Stimulated activated naive B cell treated with anti-CD40 and anti-IgM and Interleukin-4, amounts not matched to agents 10 μg/mL and 1 μg/mL and 100 μg/mL, for 72 hours (primary cell): ENCODE measurements around the gene AKAP7.

Experiments used
- ATAC-seq, 2 donors: fragments of 150-1000 bp; cut with Tn5 transposase; replicated peaks; 2 replicates each; pipeline ENCODE4 v1.10.0; 2021; ENCODE audit warnings: moderate library complexity in 1 of 2
- DNase-seq: peaks from one replicate; pipeline ENCODE4 v3.0.0; 2021
- H3K27ac Mint-ChIP-seq: one replicate; pipeline ENCODE4 v1.8.0; 2022; ENCODE audit warnings: mild to moderate bottlenecking, mixed read lengths
- H3K27me3 Mint-ChIP-seq, 2 donors: one replicate each; pipeline ENCODE4 v1.8.0; 2022; ENCODE audit warnings: mixed read lengths in 2 of 2
- H3K36me3 Mint-ChIP-seq, 2 donors: one replicate each; pipeline ENCODE4 v1.8.0; 2022; ENCODE audit warnings: mixed read lengths in 2 of 2, mild to moderate bottlenecking in 1 of 2
- H3K4me1 Mint-ChIP-seq, 2 donors: one replicate each; pipeline ENCODE4 v1.8.0; 2022; ENCODE audit warnings: mixed read lengths in 2 of 2, mild to moderate bottlenecking in 1 of 2
- H3K4me3 Mint-ChIP-seq, 2 donors: one replicate each; pipeline ENCODE4 v1.8.0; 2022; ENCODE audit warnings: mild to moderate bottlenecking in 2 of 2, mixed read lengths in 2 of 2, moderate library complexity in 1 of 2
- H3K9me3 Mint-ChIP-seq, 2 donors: one replicate each; pipeline ENCODE4 v1.8.0; 2022; ENCODE audit warnings: mixed read lengths in 2 of 2, mild to moderate bottlenecking in 1 of 2

AKAP7 gene

DNA sequence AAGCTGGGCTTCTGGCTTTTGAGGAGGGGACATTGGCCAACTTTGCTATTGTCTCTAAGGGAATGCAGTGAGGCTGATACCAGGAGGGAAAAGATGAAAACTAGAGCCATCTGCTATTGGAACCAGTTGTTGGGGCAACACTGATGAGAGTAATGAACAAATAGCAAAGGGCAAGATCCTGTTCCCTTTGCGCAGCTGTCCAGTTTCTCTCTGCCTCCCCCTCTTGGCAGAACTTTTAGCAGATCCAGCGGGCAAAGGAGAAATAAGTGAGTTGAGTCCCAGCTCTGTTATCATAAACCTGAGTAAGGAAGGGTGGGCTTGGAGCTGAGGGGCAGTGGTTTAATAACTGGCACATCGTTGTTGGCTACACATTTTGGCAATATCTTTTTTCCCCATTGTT is 126.8 kb downstream of the AKAP7 start:
- Mint-ChIP-seq H3K36me3 (peaks cover 5 to 17% of the 10 kb centered on the region in 2 donors), H3K27me3 (no peaks in the 10 kb centered on the region), H3K4me3 (no peak overlapping the region), H3K9me3 (peaks cover 7% of the 10 kb centered on the region in 2 donors), H3K27ac (no peak overlapping the region), H3K4me1 (peaks cover 0 to 2% of the 10 kb centered on the region in 2 donors)
- DNase-seq (no peak), ATAC-seq (no peak)

DNA sequence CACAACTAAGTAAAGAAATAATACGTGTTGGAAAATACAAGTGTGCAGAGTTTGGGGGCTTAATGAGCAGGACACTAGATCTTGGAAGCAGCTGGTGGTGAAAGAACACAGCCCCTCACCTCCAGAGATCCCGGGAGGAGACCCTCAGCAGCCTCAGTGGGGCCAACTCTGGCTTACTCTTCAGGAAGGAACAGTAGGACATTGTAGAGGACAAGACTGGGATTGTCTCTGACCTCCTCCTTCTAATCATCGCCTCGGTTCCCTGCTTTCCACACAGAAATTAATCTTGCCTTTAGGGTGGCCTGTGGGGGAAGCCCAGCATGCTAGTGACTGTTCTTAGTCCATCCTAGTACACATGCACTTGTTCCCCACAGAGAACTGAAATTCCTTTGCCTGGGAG is 130.7 kb downstream of the AKAP7 start:
- H3K4me1 Mint-ChIP-seq: peaks cover 0 to 2% of the 10 kb centered on the region in 2 donors
- no peak for ATAC-seq
- peaks cover 4% of the 10 kb centered on the region in 2 donors for H3K9me3 Mint-ChIP-seq

DNA sequence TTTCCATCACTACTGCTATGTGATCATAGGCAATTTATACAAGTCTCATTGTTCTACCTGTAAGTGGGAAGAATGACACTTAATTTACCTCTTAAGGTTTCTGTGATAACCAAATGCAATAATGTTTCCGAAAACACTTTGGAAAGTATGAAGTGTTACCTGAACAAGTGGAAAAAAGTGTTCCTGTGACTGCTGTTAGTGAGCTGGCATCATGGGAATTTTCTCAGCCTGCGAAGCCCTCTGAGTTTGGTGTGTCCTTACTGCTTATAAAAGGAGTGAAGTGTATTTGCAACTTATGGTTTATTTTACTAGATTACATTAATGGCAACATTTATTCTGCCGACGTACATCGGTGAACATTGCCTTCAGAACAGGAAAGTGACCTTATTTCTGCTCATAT is 133.0 kb downstream of the AKAP7 start:
- peaks cover 0 to 2% of the 10 kb centered on the region in 2 donors for H3K4me1 Mint-ChIP-seq
- no peak overlapping the region for H3K4me3 Mint-ChIP-seq
- H3K27ac Mint-ChIP-seq: no peak overlapping the region
- H3K27me3 Mint-ChIP-seq: no peaks in the 10 kb centered on the region
- DNase-seq: no peak
- H3K9me3 Mint-ChIP-seq: peaks cover 0 to 2% of the 10 kb centered on the region in 2 donors
- H3K36me3 Mint-ChIP-seq: peaks cover 2 to 11% of the 10 kb centered on the region in 2 donors
- no peak for ATAC-seq

More for the DNA sequence above, 130.7 kb downstream of the AKAP7 start:
- Mint-ChIP-seq H3K4me3 (no peak overlapping the region), H3K27me3 (no peaks in the 10 kb centered on the region), H3K27ac (no peak overlapping the region), H3K36me3 (peaks cover 2 to 13% of the 10 kb centered on the region in 2 donors)
- no peak for DNase-seq

DNA sequence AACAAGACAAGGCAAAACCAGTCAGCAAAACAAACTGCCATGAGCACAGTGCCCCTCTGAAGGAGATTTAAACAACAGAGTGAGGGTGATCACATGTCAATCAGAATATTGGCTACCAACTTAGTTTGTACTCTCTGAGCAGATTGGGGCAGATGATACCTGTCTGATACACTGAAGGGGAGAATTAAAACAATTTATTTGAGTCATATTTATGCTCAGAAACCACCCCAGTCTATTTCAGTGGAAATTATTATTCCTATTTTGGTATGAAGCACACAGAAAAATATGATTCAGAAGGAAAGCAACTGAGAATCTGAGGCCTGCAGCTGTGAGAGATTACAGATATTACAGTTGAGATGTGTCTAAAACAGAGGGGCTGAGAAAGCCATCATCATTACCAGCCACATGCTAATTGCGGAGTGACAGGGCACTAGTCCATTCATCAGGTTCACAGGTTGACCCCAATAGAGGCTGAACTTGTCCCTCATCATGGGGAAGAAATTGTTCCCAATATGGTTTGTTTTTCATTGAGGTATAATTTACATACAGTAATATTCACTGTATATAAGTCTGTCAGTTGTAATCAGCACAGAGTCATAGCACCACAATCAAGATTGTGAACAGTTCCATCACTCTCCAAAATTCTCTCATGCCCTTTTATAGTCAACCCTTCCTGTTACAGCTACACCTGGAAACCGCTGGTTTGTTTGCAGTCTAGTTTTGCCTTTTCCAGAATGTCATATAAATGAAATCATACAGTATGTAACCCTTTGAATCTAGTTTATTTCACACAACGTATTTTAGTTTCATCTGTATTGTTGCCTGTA is 134.5 kb downstream of the AKAP7 start:
- ATAC-seq: no peak
- Mint-ChIP-seq H3K4me3 (no peak overlapping the region), H3K4me1 (peaks cover 0 to 2% of the 10 kb centered on the region in 2 donors), H3K27ac (no peak overlapping the region), H3K27me3 (no peaks in the 10 kb centered on the region), H3K36me3 (peaks cover 2 to 13% of the 10 kb centered on the region in 2 donors), H3K9me3 (peaks cover 0 to 2% of the 10 kb centered on the region in 2 donors)
- DNase-seq: no peak

DNA sequence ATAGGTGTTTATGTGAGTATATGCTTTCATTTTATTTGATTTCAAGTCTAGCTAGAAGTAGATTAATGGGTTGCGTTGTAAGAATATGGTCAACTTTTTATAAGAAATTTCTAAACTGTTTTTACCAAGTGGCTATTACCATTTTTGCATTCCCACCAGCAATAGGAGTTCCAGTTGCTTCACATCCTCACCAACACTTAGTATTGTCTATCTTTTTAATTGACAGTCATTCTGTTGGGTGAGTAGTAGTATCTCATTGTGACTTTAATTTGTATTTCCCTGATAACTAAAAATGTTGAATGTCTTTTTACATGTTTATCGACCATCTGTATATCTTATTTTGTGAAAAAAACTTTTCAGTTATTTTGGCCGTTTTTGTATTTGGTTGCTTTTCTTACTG is 135.3 kb downstream of the AKAP7 start:
- Mint-ChIP-seq H3K27ac (no peak overlapping the region), H3K4me1 (peaks cover 0 to 2% of the 10 kb centered on the region in 2 donors), H3K9me3 (peaks cover 0 to 2% of the 10 kb centered on the region in 2 donors), H3K36me3 (peaks cover 2 to 13% of the 10 kb centered on the region in 2 donors), H3K4me3 (no peak overlapping the region), H3K27me3 (no peaks in the 10 kb centered on the region)
- no peak for ATAC-seq
- DNase-seq: no peak

DNA sequence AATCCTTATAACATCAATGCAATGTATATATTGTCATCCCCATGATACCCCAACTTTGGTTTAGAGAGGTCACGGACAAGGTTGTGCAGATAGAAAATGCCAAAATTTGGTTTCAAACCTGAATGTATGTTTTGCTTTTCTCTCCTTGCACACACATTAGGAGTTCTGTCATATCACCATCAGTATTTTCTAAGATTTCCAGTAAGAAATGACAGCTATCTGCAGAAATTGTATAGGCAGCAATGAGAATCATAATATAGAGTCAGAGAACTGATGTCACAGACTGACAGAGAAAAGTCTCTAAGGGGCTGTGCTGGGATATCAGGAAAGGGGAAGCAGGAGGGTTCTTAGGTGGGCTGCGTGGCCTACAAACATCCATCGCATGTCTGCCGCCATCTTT is 140.0 kb downstream of the AKAP7 start:
- Mint-ChIP-seq H3K27me3 (no peaks in the 10 kb centered on the region), H3K9me3 (peaks cover 7 to 8% of the 10 kb centered on the region in 2 donors), H3K4me1 (peaks cover 1 to 2% of the 10 kb centered on the region in 2 donors), H3K27ac (no peak overlapping the region), H3K36me3 (peaks cover 7 to 22% of the 10 kb centered on the region in 2 donors), H3K4me3 (no peak overlapping the region)
- ATAC-seq (no peak), DNase-seq (no peak)

DNA sequence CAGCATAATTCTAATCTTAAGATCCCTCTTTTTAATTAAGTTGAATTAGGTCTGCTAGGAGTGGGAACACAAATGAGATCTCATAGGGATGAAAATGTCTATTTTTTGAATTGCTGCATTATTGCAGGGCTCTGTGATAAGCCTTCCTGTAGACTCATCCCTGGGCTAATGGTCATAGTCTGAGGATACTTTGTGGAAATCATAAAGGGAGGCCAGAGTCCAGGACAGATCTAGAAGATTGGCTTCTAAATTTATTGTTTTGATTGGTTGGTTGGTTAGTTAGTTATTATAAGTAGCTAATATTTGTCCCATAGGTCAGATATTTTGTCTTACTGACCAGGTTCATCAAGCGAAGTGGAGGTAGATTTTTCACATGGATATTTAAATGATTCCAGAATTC is 142.3 kb downstream of the AKAP7 start:
- no peak overlapping the region for H3K4me3 Mint-ChIP-seq
- peaks cover 13 to 18% of the 10 kb centered on the region in 2 donors for H3K4me1 Mint-ChIP-seq
- H3K27ac Mint-ChIP-seq: no peak overlapping the region
- DNase-seq (no peak), ATAC-seq (no peak)
- H3K36me3 Mint-ChIP-seq: peaks cover 4 to 18% of the 10 kb centered on the region in 2 donors
- H3K9me3 Mint-ChIP-seq: peaks cover 4 to 8% of the 10 kb centered on the region in 2 donors
- H3K27me3 Mint-ChIP-seq: no peaks in the 10 kb centered on the region

DNA sequence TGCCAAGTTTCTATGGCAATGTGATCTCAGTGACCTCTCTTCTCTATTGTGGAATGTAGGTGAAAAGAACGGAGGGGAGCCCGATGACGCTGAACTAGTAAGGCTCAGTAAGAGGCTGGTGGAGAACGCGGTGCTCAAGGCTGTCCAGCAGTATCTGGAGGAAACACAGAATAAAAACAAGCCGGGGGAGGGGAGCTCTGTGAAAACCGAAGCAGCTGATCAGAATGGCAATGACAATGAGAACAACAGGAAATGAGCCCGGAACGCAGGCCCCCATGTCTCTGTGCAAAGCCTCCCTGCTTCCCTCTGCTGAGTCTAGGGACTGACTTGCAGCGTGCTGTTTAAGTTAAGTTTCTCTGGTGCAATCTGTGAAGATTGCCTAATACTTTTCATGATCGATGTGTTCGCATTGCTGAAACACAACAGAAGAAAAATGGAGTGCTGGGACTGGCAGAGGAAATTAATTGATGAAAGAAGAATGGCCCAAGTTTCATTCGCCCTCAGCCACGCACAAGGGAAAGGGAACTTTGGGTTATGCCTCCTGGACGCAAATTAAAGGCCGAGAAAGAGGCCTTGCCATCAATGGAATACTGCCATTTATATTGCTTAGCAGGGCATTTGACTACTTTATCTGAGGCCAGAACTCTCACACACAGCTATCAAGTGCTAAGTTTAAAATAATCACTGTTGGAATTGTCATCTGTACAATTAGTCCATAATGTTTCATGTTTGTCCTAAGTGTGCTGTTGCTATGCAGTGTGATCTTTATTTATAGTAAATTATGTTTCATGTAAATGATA is 146.4 kb downstream of the AKAP7 start:
- H3K4me1 Mint-ChIP-seq: peaks cover 13 to 18% of the 10 kb centered on the region in 2 donors
- DNase-seq: peak; percentile 13
- peak overlapping the region; percentile 79 to 81 for H3K4me3 Mint-ChIP-seq
- H3K27me3 Mint-ChIP-seq: no peaks in the 10 kb centered on the region
- peak overlapping the region; percentile 88 for H3K27ac Mint-ChIP-seq
- H3K36me3 Mint-ChIP-seq: peaks cover 4 to 9% of the 10 kb centered on the region in 2 donors
- H3K9me3 Mint-ChIP-seq: peaks cover 4 to 8% of the 10 kb centered on the region in 2 donors
- peak; percentile 87 to 89 for ATAC-seq

DNA sequence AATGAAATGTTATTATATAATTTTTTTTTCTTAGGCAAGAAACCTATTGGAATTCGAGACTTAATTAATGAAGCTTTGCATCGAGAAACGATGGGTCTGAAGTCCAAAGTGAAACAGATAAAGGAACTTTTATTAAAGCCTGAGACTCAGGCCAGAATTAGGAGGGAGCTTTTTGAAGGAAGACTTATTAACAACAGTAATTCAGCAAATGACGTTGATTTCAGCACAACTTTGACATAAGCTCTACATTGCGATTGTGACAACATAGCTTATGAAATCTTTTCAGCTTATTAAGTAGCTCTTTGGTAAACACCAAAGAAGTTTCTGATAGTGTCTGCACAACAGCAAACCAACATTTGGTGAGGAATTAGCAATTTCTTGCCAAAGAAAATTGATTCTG is 147.1 kb downstream of the AKAP7 start:
- H3K4me3 Mint-ChIP-seq: no peak overlapping the region
- ATAC-seq (no peak), DNase-seq (no peak)
- H3K27ac Mint-ChIP-seq: no peak overlapping the region
- H3K36me3 Mint-ChIP-seq: peaks cover 4 to 9% of the 10 kb centered on the region in 2 donors
- peaks cover 4 to 8% of the 10 kb centered on the region in 2 donors for H3K9me3 Mint-ChIP-seq
- H3K27me3 Mint-ChIP-seq: no peaks in the 10 kb centered on the region
- peaks cover 13 to 18% of the 10 kb centered on the region in 2 donors for H3K4me1 Mint-ChIP-seq

DNA sequence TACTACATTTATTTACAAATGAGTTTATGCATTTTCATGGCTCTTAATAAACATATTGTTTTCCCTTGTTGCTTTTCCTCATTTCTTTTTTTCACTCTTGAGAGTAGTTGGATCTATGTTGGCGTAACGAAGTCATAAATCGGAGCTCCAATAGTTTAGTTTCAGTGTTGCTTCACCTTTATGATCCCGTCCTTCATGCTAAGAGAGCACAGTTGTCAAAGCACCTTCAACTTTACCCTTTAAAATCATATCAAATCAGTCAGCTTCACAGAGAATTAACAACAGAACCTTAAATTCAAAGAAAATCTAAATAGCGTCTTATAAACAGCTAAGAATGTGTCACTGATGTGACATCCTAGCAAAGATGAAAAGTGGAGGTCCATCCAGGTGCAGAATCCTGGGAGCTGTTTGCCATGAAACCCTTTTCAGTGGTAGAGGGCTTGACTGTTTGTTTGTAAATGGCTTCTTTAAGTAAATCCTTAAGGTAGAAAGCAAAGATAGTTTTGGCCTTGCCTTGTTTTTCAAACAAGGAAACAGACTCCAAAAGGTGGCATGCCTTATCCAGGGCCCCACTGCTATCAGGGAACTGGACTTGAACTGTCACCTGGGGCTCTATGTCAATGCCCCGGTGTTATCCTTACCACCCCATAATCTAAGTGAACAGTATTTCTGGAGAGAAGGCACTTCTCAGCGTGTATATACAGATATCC is 148.4 kb downstream of the AKAP7 start:
- no peaks in the 10 kb centered on the region for H3K27me3 Mint-ChIP-seq
- no peak overlapping the region for H3K27ac Mint-ChIP-seq
- H3K9me3 Mint-ChIP-seq: peaks cover 2 to 4% of the 10 kb centered on the region in 2 donors
- no peak overlapping the region for H3K4me3 Mint-ChIP-seq
- peaks cover 13 to 18% of the 10 kb centered on the region in 2 donors for H3K4me1 Mint-ChIP-seq
- ATAC-seq: no peak
- H3K36me3 Mint-ChIP-seq: peaks cover 1 to 4% of the 10 kb centered on the region in 2 donors
- no peak for DNase-seq

DNA sequence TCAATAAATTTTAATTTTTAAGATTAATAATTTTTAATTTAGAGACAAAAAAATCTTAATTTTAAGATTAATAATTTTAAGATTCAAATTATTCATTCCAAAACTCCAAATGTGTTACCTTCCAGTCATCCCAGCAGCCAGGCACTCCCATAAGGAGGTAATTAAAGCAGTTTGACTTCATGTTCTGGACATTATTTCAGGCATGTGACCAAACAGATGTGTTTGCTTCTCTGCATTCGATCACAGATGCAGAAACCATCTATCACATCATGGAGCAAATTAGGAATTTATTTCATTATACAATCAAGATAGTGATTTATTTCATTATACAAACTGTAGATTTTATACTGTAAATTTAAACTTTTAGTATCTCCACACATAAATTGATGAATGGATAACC is 150.3 kb downstream of the AKAP7 start:
- peaks cover 8 to 14% of the 10 kb centered on the region in 2 donors for H3K4me1 Mint-ChIP-seq
- no peak for DNase-seq
- ATAC-seq: no peak
- no peaks in the 10 kb centered on the region for H3K27me3 Mint-ChIP-seq
- no peak overlapping the region for H3K4me3 Mint-ChIP-seq
- H3K36me3 Mint-ChIP-seq: no peaks in the 10 kb centered on the region
- H3K9me3 Mint-ChIP-seq: no peaks in the 10 kb centered on the region
- H3K27ac Mint-ChIP-seq: no peak overlapping the region

DNA sequence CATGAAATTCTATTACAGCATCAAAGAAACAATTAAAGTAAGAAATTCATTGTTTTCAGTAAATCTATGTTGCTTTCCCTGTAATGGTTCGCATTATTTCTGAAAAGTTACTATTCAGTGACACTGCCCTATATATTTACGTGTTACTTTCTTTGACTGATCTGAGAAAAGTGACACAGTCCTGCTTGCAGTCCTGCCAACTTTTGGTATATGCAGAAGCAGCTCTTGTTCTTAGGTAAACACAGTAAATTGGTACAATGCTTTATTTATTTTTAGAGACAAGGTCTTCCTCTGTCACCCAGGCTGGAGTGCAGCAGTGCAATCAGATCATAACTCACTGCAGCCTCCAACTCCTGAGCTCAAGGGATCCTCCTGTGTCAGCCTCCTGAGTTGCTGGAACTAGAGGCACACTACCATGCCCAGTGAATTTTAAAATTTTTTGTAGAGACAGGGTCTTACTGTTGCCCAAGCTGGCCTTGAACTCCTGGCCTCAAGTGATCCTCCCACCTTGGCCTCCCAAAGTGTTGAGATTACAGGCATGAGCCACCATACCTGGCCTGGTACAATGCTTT is 151.3 kb downstream of the AKAP7 start:
- no peaks in the 10 kb centered on the region for H3K27me3 Mint-ChIP-seq
- no peak for DNase-seq
- no peak overlapping the region for H3K27ac Mint-ChIP-seq
- H3K4me1 Mint-ChIP-seq: peaks cover 3 to 4% of the 10 kb centered on the region in 2 donors
- H3K36me3 Mint-ChIP-seq: no peaks in the 10 kb centered on the region
- ATAC-seq: no peak
- H3K9me3 Mint-ChIP-seq: no peaks in the 10 kb centered on the region
- no peak overlapping the region for H3K4me3 Mint-ChIP-seq

DNA sequence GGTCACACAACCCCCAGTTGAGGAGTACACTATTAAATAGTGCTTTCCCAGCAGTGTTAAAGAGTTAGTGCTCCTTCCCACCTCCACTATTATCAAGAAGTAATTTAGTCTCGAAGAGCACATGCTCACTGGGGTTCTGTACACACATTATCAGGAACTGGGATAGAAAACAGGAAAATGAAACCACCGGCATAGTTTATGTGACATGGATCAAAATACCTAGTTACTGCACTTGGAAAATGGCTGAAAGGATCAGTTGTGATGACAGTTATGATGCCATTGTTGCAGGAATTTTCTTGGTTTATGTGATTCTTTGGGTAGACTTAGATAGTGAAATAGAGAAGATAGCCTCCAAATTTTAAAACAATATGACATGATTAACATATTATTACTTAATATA is 152.9 kb downstream of the AKAP7 start:
- no peak overlapping the region for H3K27ac Mint-ChIP-seq
- no peaks in the 10 kb centered on the region for H3K36me3 Mint-ChIP-seq
- H3K27me3 Mint-ChIP-seq: no peaks in the 10 kb centered on the region
- ATAC-seq (no peak), DNase-seq (no peak)
- peaks cover 8 to 9% of the 10 kb centered on the region in 2 donors for H3K4me1 Mint-ChIP-seq
- H3K4me3 Mint-ChIP-seq: no peak overlapping the region
- H3K9me3 Mint-ChIP-seq: no peaks in the 10 kb centered on the region

DNA sequence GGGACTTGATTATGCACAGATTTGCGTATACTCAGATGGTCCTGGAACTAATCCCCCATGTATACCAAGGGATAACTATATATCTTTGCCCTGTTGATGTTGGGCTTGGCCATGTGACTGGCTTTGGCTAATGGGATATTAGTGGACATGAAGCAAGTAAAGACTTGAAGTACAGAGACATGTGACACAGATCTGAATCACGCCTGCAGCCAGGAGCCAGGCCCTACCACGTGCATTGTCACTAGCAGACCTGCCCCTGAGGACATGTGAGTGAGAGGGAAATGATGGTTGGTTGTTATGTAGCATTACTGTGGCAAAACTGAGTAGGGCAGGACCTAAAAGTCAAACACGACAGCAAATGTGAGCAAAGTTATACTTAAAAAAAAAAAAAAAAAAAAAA is 155.7 kb downstream of the AKAP7 start:
- Mint-ChIP-seq H3K4me1 (peaks cover 8 to 10% of the 10 kb centered on the region in 2 donors), H3K4me3 (no peak overlapping the region), H3K36me3 (no peaks in the 10 kb centered on the region), H3K9me3 (no peaks in the 10 kb centered on the region), H3K27ac (no peak overlapping the region), H3K27me3 (no peaks in the 10 kb centered on the region)
- no peak for DNase-seq
- ATAC-seq: no peak
